KG1 (cell line): ENCODE measurements around the gene CAPZA1.

Experiments
- DNase-seq: peaks from one replicate; lab custom pipeline; 2025; lab: John Stamatoyannopoulos, UW

Gene CAPZA1

GRCh38 chr1:112677501-112677900, 57.9 kb downstream of the CAPZA1 start:
- DNase-seq, result no peak

- DNase-seq, result no peak
Measured at GRCh38 chr1:112678605-112679004, 59.0 kb downstream of the CAPZA1 start.

GRCh38 chr1:112685913-112686312, 66.3 kb downstream of the CAPZA1 start:
- no peak for DNase-seq

GRCh38 chr1:112686417-112686816, 66.8 kb downstream of the CAPZA1 start:
- DNase-seq, result no peak

- DNase-seq, result no peak
Measured at GRCh38 chr1:112686835-112687234, 67.2 kb downstream of the CAPZA1 start.

GRCh38 chr1:112687361-112687760, 67.7 kb downstream of the CAPZA1 start:
- DNase-seq, result no peak

- DNase-seq, result no peak
Measured at GRCh38 chr1:112687785-112688496, 68.3 kb downstream of the CAPZA1 start.

- no peak for DNase-seq
Measured at GRCh38 chr1:112688781-112689193, 69.2 kb downstream of the CAPZA1 start.

- no peak for DNase-seq
Measured at GRCh38 chr1:112689196-112689841, 69.7 kb downstream of the CAPZA1 start.

- no peak for DNase-seq
Measured at GRCh38 chr1:112689842-112690237, 70.2 kb downstream of the CAPZA1 start.

GRCh38 chr1:112692681-112693080, 73.0 kb downstream of the CAPZA1 start:
- no peak for DNase-seq

GRCh38 chr1:112693821-112694220, 74.2 kb downstream of the CAPZA1 start:
- no peak for DNase-seq

GRCh38 chr1:112694363-112694929, 74.8 kb downstream of the CAPZA1 start:
- no peak for DNase-seq

GRCh38 chr1:112695276-112695675, 75.6 kb downstream of the CAPZA1 start:
- DNase-seq, result no peak

GRCh38 chr1:112696578-112697314, 77.1 kb downstream of the CAPZA1 start:
- no peak for DNase-seq

- DNase-seq, result no peak
Measured at GRCh38 chr1:112697781-112698201, 78.2 kb downstream of the CAPZA1 start.

GRCh38 chr1:112698366-112699310, 79.0 kb downstream of the CAPZA1 start:
- no peak for DNase-seq

GRCh38 chr1:112699425-112700144, 80.0 kb downstream of the CAPZA1 start:
- DNase-seq, result no peak

GRCh38 chr1:112700290-112701226, 80.9 kb downstream of the CAPZA1 start:
- peak; percentile 88 for DNase-seq
